ENCODE measurements around the gene MCF2. TPM values are rescaled to one million over a fixed set of nuclear protein-coding genes. Genes with fewer than 3 reads are reported as not detected.

MCF2 gene
- total and polyA plus RNA-seq, 12 donors: 7.1 to 66.9 (median 28.2) TPM

- intact Hi-C loops (cut with DNase I): no loop called here
- DNase-seq: no peak
- no peaks in the 10 kb centered on the region for H3K36me3 ChIP-seq (replicated peaks in 1 of 2)
- no peak overlapping the region for H3K27ac ChIP-seq
- WGBS, 4 donors: 63 to 85% (median 78%) methylated on average over 1 of the region's 1 CpG
- no peaks in the 10 kb centered on the region for H3K9me3 ChIP-seq (replicated peaks in 1 of 3)
- no peak for TF ChIP-seq POLR2A (IDR thresholded peaks at IDR 0.05)
- TF ChIP-seq CTCF (IDR thresholded peaks at IDR 0.05): no peak
- peaks cover 22% of the 10 kb centered on the region for H3K27me3 ChIP-seq
- no peaks in the 10 kb centered on the region for H3K4me1 ChIP-seq (replicated peaks in 1 of 2)
- no peak overlapping the region for H3K4me3 ChIP-seq
Observed at GRCh38 chrX:139566981-139567380, 141.0 kb downstream of the MCF2 start.

GRCh38 chrX:139563251-139563650 lies 144.7 kb downstream of the MCF2 start:
- Histone ChIP-seq H3K27me3 (peaks cover 7% of the 10 kb centered on the region), H3K27ac (no peak overlapping the region), H3K4me1 (replicated peaks in 1 of 2) (no peaks in the 10 kb centered on the region), H3K36me3 (replicated peaks in 1 of 2) (no peaks in the 10 kb centered on the region), H3K9me3 (replicated peaks in 1 of 3) (no peaks in the 10 kb centered on the region), H3K4me3 (no peak overlapping the region)
- no peak for DNase-seq
- intact Hi-C loops (cut with DNase I): no loop called here
- no peak for TF ChIP-seq CTCF (IDR thresholded peaks at IDR 0.05)
- TF ChIP-seq POLR2A (IDR thresholded peaks at IDR 0.05): no peak
- 66 to 90% (median 84%) methylated on average over 4 to 5 of the region's 5 CpGs for WGBS, 4 donors

- Histone ChIP-seq H3K27ac (no peak overlapping the region), H3K4me1 (replicated peaks in 1 of 2) (no peaks in the 10 kb centered on the region), H3K9me3 (replicated peaks in 1 of 3) (no peaks in the 10 kb centered on the region), H3K27me3 (peaks cover 19% of the 10 kb centered on the region), H3K36me3 (replicated peaks in 1 of 2) (no peaks in the 10 kb centered on the region), H3K4me3 (no peak overlapping the region)
- intact Hi-C loops (cut with DNase I): no loop called here
- TF ChIP-seq POLR2A (IDR thresholded peaks at IDR 0.05) (no peak), CTCF (IDR thresholded peaks at IDR 0.05) (no peak)
- DNase-seq: no peak
Observed at GRCh38 chrX:139560221-139560620, 147.7 kb downstream of the MCF2 start.

- peak in 6 of 7 donors; percentile 34 to 59 (median 52) for DNase-seq
- no peaks in the 10 kb centered on the region for H3K36me3 ChIP-seq (replicated peaks in 1 of 2)
- H3K4me1 ChIP-seq (replicated peaks in 1 of 2): no peaks in the 10 kb centered on the region
- no peaks in the 10 kb centered on the region for H3K9me3 ChIP-seq (replicated peaks in 1 of 3)
- no peak overlapping the region for H3K4me3 ChIP-seq
- WGBS, 4 donors: 27 to 35% (median 32%) methylated on average over 8 to 9 of the region's 9 CpGs
- H3K27ac ChIP-seq: no peak overlapping the region
- peaks cover 16% of the 10 kb centered on the region for H3K27me3 ChIP-seq
- intact Hi-C loops (cut with DNase I): loop anchor here in 1 of 2 donors (10.0 kb wide), 1 partner anchor 785 kb away; no protein-coding TSS in a partner anchor
- TF ChIP-seq POLR2A (IDR thresholded peaks at IDR 0.05): no peak
- peak; percentile 36 to 56 (median 46) for TF ChIP-seq CTCF (IDR thresholded peaks at IDR 0.05)
Observed at GRCh38 chrX:139559383-139560042, 148.5 kb downstream of the MCF2 start.
